GM21619 (cell line): ENCODE measurements around the gene KLHDC7B.
A peak's percentile ranks its signal among the peaks of the same experiment; 100 is the strongest.

Source experiments
- ATAC-seq: cut with Tn5 transposase; IDR thresholded peaks from one replicate; pipeline ENCODE4 v1.9.1; 2021; ENCODE audit not compliant: unreplicated experiment

KLHDC7B gene

GRCh38 chr22:50547263-50547985 lies 1.7 kb downstream of the KLHDC7B start:
- ATAC-seq, result no peak

- no peak for ATAC-seq
Measured at GRCh38 chr22:50548040-50548920, 2.6 kb downstream of the KLHDC7B start.

- no peak for ATAC-seq
Measured at GRCh38 chr22:50548921-50549790, 3.5 kb downstream of the KLHDC7B start.

GRCh38 chr22:50550395-50550794 lies 4.7 kb downstream of the KLHDC7B start:
- no peak for ATAC-seq

- ATAC-seq, result no peak
Measured at GRCh38 chr22:50551160-50551752, 5.6 kb downstream of the KLHDC7B start.

DNA sequence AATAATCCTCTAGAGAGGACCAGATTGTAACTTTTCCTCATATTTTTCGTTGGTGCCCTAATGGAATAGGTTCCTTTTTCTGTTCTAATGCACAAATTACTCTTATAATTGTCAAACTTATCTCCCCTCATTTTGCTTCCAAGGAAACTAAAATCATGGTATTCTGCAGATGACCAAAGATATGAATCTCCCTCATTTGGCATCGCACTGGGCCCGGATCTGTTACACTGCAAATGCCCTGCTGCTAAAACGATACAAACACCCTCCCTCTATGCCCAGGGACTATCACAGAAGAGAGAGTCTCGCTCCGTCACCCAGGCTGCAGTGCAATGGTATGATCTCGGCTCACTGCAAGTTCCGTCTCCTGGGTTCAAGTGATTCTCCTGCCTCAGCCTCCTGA lies 7.6 kb downstream of the KLHDC7B start:
- ATAC-seq, result no peak

- ATAC-seq, result no peak
Measured at GRCh38 chr22:50556703-50557102, 11.0 kb downstream of the KLHDC7B start.

DNA sequence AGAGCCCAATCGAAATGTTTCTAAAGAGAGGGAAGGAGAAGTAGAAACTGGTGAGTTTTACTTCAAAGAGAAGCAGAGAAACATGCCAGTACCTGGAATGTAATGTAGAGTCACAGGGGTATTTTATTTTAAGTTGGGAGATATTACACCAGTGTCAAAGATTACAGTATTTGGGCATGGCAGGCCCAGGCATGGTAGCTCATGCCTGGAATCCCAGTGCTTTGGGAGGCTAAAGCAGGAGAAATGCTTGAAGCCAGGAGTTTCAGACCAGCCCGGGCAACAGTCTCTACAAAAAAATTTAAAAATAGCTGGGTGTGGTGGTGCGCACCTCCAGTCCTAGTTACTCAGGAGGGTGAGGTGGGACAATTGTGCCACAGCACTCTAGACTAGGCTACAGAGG lies 14.3 kb downstream of the KLHDC7B start:
- no peak for ATAC-seq

- no peak for ATAC-seq
Measured at GRCh38 chr22:50561401-50562358, 16.0 kb downstream of the KLHDC7B start.

GRCh38 chr22:50562523-50563412 lies 17.1 kb downstream of the KLHDC7B start, which contains the start of gene SYCE3:
Gene SYCE3, minus strand, starts transcription at chr22:50562919. Its CDS starts 6,514 bp downstream, at chr22:50556405.
- ATAC-seq, result peak; percentile 89

- ATAC-seq, result no peak
Measured at GRCh38 chr22:50563413-50564160, 17.9 kb downstream of the KLHDC7B start.

- no peak for ATAC-seq
Measured at GRCh38 chr22:50564289-50564688, 18.6 kb downstream of the KLHDC7B start.

DNA sequence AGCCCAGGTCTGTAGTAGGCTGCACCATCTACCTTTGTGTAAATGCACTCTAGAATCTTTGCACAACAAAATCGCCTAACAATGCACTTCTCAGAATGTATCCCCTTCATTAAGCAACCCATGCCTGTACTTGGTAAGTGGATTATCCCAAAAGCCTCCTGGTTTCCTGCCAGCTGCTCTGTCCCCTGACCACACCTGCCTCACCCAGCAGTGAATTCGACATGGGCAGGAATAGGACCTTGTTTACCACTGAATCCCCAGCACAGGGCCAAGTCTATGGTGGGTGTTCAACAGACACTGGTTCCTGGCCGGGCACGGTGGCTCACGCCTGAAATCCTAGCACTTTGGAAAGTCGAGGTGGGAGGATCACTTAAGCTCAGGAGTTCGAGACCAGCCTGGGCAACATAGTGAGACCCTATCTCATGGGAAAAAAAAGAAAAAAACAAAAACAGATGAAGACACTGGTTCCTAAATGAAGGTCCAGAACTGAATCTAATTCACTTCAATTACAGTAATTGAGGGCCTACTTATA lies 22.1 kb downstream of the KLHDC7B start:
- no peak for ATAC-seq

GRCh38 chr22:50568626-50569025 lies 22.9 kb downstream of the KLHDC7B start:
- no peak for ATAC-seq

DNA sequence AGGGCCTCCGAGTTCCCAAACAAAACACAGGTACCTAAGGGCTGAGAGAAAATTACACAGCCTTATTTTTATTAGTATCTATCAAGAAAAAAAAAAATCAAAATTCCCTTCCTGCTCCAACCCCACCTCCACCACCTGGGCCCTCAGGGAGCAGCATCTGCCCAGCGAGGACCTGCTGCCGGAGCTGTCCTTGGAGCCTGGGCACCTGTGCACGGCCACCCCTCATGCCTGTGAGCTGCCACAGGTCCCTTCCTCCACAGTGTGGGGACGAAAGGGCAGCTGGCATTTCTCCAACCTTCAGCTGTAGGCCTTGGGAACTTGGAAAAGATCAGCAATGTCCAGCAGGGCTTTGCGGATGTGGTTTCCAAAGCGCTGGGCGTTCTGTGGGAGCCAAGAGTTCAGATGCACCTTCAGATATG lies 23.4 kb downstream of the KLHDC7B start:
- no peak for ATAC-seq

DNA sequence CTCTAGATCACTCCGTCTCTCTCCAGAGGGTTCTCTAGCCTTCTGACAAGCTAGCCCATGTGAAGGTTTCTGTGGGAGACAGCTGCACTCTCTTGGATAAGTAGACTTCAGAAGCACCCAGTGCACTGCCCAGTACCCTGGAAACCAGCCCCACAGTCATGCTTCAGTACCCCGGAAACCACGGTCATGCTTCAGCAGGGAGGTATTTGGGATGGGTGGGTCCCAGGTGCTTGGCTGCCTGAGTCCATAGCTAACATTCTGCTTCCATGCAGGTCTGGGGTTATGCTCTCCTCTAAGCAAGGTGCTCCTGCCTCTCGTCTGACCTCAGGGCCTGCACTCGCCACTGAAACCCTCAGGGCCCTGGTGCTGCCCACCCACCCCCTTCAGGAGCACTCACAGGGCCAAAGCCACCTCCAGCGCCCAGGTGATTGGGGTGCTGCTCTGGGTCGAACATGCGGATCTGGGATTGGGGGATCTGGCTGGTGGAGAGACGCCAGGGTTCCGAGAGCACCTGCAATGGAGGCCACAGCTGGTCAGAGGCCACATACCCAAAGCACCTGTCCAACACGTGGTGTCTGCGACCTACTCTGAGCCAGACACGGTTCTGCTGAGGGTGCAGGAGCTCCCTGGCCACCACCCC lies 24.3 kb downstream of the KLHDC7B start:
- no peak for ATAC-seq

- no peak for ATAC-seq
Measured at GRCh38 chr22:50570861-50571260, 25.2 kb downstream of the KLHDC7B start.
